ENCODE data around the gene NEURL1.

Gene NEURL1

DNA sequence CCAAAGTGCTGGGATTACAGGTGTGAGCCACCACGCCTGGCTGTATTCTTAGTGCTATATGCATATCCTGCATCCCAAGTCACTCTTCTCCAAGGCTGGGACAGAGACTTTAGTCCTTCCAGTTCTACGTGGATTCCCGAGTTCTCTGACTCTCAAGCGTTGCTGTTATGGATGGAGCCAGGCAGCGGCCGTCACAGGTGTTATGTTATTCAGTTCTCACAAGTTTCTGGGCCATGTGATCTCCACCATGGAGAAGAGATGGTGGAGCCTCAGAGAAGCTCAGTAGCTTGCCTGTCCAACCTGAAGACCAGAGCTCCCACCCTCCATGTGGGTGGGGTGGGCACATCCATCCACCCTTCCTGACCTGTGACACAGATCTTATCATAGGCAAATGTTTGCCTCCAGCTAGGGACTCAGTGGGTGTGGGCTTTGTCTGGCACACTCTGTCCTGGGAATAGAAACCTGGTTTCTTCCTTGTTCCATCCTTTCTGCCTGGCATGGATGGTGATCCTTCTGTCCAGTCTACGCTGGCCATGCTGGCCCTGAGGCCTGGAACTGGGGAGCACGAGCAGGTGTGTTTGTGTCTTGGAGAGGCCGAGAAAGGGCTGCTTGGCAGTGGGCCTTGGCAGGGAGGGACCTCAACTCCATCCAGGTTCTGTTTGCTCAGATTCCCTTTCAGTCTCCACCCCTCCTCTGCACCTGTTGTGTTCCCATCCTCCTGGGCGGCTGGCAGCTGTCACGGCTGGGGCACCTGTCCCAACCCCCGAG lies 55.3 kb downstream of the NEURL1 start:
- no peak for DNase-seq

DNA sequence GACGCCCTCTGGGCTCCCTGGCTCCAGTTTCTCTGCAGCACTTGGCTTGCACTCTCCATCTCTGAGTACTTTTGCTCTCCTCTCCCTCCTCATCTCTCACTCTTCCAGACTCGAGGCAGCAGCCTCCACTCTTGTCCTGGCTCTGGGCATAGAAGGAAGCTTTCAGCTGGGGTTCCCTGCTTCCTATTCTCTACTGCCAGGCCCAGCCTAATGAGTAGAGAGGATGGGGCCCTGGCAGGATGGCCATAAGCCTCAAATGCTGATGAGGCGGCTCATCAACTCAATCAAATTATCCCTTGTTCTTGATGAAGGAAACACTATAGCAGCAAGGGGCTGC lies 55.8 kb downstream of the NEURL1 start:
- no peak for DNase-seq

DNA sequence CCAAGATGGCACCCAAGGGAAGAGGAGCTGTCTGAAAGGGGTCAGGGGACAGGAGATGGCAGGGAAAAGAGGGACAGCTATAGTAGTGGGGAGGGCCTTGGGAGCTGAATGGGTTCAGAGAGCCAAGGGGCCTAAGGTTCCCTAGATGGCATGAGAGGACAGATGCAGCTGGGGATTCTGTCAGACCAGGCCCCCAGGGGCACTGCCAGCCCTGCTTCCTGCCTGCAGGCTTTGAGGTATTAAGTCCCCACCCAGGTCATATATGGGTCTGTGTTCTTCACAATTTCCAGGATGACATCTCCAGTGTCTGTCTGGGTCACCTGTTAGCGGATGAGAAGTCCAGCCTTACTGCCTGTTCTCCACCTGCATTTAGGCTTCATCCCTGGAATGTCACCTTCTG lies 56.7 kb downstream of the NEURL1 start:
- DNase-seq = no peak

DNA sequence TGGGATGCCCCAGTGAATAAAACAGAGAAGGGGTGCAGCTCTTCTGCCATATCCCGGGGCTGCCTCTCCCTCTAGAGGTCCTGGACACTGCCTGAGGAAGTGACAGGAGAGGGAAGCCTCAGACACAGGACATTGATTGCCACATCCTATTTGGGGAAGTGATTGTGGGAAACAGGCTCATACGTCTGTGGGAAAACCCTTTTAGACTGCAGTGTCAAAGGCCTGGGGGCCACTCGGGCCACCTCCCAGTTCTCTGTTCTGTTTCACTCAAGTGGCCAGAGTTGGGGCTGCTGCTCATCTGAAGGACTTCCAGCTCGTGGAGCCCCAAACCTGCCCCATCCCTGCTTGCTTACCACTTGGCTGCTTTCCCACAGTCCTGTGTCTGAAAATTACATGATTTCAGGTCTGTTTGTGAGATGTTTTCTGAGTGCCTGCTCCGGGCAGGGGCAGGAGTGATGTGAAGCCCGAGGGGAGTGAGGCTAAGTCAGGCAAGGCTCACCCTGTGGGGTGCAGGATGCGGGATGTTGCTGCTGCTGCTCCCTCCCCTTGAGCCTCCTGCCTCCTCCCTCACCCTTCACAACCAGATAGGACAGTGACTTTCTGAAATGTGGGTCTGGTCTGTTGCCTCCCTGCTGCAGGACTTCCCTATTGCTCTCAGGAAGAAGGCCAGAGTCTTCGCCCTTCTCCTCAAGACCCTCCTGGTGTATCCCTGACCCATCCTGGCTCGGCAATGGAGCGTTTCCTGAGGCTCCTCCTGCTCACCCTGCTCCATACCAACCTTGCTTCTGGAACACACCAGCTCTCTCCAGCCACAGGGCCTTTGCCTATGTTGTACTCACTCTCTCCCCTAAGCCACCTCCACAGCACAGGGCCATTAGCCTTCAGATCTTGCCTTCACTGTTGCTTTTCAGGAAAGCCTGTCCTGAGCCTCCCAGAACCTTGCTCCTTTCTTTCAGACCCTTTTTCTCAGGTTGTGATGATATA lies 58.4 kb downstream of the NEURL1 start:
- DNase-seq = no peak

DNA sequence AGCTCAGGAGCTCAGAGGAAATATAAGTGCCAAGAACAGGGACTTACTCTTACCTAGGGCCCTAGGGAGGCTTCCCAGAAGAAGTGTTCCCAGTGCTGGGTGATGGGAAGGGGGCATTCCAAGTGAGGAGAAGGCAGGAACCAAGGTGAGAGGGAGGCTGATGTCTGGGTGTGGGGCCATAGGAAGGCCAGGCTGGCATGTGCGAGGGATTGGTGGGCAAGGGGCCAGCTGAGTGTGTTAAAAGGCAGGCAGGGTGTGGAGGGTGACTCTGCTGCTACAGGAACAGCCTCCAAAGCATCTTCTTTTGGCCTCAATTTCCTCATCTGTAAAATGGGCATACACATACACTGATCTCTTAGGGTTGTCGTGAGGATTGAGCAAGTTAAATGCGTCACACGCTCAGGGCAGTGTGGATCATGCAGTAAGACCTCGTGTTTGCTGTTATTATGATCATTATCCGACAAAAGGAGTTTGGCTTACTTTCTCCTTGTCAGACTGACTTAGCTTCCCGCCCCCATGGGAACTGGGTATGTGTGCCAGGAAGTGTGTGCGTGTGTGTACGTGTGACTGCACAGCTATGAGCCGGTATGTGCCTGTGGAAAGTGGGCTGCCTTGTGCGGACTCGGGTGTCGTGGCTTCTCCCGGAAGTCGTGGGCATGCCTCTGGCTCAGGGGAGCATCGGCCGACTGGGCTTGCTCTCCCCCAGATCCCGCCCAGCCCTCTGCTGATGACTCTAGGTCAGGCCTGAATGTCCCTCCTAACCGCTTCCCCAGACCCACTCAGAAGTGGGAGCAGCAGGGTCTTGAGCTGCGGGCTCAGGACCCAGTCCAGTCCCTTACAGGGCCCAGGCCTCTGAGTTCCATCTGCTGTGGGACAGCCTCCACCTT lies 59.6 kb downstream of the NEURL1 start:
- no peak for DNase-seq

DNA sequence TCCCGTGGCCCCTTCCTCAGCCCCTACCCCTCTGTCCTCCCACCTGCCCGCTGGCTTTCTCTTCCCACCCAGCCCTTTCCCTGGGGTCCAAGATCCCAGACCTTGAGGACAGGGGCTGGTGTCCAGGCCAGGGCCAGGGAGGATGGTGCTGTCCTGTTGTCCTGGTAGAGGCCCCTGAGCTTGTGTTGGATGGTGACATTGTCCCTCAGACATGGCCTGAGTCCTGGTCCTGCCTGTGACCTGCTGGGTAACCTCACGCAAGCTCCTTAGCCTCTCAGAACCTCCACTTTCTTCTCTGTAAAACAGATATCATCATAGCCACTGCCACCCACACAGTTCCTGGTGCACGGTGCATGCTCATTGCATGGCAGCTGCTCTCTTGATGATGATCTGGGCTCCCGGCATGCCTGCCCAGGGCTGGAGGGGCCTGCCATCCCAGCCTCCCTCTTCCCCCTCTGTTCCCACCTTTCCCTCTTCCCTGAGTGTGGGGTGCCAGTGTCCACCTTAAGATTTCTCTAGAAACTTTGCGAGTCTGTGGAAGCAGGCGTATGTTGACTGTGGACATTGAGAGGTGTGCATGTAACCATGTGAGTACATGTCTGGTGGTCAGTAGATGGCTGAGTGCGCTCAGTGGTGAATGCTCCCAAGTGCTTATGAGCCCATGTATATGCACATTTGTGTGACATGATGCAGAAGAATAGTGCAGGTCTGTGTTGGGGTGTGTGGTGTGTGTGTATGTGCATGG lies 60.4 kb downstream of the NEURL1 start:
- no peak for DNase-seq

DNA sequence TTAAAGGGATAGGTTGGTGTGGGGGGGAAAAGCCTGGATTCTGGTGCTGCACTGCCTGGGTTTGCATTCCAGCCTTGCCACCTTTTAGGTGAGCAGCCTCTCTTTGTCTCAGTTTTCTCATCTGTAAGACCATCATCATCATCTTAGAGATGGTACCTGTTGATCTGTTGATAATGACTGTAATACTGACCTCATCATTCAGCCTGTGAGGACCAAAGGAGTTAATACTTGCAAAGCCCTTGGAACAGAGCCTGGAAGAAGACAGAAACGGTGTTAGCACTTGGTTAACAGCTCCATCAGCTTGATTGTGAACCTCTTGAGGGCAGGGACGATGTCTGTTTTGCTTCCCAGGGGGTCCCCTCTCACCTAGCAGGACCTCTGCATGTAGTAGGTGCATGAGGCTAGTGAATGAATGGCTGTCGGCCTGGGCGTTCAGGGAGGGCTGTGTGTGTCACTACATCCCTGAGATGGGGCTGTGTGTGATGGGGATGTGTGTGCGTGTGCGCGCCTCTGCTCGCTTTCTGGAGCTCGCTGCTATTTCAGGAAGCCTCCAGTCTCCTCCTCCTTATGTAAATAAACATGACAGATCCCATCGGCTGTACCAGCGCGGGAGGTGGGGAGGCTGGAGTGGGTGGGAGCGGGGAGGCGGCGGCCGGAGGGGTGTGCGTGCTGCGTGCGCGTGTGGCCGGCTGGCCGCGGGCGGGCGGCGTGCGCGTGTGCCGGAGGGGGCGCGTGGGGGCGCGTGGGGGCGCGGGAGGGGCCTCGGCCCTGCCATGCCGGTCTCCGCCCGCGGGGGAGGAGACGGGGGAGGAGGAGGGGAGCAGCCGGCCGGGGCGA lies 61.2 kb downstream of the NEURL1 start:
- DNase-seq = no peak

DNA sequence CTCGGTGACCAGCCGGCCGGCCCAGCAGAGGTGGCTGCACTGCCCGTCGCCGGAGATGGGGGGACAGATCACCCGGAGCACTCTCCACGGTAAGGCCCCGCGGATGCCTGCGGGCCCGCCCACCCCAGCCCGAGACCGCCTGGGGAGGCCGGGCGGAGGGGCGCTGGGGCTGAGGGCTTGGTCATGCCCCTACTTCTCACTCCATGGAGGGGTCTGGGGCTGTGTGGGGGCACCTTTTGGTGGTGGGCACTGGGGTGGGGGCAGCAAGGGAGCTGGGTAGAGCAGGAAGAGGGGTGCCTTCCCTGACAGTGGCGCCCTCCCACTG lies 61.8 kb downstream of the NEURL1 start:
- no peak for DNase-seq

DNA sequence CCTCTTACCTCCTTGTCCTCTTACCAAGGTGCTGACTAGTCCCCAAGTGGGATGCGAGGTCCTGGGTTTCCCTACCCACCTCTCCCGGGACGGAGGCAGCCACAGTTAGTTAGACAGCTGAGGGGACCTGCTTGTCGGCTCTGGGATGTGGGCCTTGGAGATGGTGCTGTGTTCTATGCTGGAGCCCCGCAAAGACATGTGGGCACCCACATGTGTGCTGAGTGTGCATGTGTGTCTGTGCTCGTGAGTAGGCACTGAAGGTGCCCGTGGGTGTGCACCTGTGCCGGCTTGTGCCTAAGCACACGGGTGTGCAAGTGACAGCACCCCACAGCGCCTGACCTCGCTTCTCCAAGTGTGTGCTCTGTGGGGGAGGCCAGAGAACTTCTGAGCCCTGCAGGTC lies 62.2 kb downstream of the NEURL1 start:
- DNase-seq = no peak

DNA sequence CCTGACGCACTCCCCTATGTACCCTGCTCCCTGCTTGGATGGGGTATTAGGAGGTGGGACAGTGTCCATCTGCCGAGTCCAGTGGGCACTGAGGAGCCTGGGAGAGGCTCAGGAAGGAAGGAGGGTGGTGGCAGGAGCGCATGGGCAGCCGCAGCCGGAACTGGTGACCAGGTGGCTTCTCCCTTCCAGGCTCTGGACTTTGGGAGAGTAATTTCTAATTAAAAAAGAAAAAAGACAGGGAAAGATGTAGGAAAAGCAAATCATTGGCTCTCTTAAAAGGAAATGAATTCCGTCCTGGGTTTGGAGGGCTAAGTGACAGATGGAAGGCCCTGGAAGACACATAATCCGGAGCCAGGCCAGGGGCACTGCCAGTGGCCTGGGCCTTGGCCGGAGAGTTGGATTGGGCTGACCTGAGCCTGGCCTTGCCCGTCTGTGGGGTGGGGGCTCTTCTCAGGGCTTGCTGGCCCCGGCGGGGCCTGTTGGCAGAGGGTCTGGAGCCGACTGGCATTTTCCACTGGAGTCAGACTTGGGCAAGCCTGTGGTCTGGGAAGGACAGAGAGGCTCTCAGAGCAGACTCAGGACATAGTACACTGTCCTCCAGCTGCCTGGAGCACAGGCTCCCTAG lies 63.0 kb downstream of the NEURL1 start:
- DNase-seq = no peak

DNA sequence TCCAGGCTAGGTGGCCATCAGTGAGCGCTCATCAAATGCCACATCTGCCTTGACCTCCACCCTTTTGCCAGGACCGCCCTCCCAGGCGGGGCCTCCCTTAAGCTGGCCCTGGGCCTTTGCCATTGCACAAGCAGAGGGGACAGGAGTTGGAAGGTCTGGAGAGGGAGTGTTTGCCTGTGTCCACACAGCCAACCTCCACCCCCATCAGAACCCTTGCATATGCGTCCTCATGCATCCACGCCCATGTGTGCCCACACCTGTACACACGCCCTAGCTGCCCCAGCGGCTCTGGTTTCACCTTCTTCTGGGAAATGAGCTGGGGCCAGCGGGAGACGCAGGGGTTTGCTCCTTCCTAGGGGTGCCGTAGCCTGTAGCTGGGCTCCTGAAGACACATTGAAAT lies 64.0 kb downstream of the NEURL1 start:
- no peak for DNase-seq

DNA sequence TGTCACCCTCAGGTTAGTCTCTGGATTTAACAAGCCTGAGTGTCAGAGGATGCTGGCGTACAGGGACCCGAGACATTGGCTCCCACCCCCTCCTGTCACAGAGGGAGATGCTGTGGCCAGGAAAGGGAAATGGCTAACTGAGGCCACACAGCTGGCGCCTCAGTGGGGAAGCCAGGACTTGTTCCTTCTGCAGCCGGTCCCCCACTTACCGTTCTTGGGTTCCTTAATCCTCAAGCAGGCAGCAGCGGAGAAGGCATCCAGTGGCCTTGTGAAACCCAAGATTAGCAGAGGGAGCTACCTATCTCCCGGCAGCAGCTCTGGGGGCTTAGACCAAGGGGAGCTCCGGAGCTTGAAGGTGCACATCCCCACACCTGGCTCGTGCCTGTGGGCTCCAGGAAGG lies 65.4 kb downstream of the NEURL1 start:
- DNase-seq = no peak

DNA sequence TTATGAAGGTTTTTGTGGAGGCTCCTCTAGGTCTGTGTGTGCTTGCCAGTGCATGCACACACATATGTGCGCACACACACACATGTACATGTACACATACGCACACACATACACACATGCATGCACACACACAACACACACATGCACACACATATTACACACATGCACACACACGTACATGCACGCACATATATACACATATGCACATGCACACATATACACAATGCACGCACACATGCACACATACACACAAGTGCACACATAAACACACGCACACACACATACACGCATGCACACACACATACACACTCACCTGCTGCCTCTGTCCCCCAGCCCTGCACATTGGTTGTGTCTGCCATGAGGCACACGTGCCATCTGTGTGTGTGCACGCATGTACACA lies 66.3 kb downstream of the NEURL1 start:
- no peak for DNase-seq

DNA sequence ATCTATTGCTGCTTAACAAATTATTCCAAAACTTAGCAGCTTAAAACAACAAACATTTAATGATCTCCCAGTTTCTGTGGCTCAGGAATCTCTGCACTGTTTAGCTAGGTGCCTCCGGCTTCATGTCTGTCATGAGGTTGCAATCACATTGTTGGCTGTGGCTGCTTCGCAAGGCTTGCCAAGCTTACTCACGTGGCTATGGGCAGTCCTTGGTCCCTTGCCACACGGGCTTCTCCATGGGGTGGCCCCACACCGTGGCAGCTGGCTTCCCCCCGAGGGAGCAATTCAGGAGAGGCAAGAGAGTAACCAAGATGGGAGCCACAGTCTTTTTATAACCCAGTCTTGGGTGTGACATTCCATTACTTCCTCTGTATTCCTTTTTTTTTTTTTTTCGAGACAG lies 67.4 kb downstream of the NEURL1 start:
- DNase-seq = no peak

DNA sequence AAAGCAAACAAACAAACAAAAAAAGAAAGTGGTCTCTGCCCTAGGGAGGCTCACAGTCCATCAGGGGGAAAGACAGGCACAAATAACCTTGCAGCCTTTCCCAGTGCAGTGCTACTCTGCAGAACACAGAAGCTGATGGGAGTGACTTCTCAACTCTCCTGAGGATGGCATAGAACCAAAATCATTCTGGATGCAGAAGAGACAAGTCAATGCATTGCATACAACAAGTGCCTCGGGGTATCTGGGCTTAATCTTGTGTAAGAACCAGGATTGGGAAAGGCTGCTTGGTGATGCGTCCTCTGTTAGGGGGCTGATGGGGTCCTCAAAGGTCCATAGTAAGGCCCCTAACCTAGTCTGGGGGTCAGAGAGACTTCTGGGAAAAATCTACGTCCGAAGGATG lies 68.9 kb downstream of the NEURL1 start:
- DNase-seq = no peak

DNA sequence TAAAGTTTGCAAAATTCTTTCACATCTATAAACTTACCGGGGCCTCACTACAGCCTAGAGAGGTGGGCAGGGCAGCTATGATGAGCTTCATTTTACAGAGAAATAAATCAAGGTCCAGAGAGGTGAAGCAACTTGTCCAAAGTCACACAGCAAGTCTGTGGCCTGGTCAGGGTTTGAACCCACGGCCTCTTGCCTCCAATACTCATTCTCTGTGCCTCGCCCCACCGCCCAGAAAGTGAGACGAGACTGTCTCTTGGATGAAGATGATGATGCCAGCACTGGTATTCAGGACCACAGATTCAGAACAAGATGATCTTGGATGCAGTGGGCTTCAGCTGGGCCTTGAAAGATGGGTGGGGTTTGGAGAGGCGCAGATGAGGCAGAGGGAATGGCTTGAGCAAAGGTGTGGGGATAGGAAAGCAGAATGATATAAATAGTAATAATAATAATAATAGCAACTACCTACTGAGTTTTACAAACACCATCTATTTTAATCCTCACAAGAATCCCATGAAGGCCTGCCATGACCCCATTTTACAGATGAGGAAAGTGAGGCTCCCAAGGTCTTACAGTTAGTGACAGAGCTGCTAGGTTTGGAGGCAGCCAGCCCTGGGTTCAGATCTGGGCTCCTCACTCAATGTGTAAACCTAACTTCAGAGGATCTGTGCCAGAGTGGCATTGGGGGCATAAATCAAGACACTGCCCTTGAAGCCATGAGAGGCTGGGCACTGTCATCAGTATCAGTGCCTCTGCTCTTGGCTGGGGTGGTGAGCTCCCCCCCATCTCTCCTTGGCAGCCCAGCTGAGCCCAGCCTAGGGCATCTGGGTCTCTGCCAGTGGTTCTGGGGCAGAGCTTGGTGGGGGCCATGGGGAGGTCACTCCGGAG lies 70.0 kb downstream of the NEURL1 start:
- DNase-seq = no peak

DNA sequence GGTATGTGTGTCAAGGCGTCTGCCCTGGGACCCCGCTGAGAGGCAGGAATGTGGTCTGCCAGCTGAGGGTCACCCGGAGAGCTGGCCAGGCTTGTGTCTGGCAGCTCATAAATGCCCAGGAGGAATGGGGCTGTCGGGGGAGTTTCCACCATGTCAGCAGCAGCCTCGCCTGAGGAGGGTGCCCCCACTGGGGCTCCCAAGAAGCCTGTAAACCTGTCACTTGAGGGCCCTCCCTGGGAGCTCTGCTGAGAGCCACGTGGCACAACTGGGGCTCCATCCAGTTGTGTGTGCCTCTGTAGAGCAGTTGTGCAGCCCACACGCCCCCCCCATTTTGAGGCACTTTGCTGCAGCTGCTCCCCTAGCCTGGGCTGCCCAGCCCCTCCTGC lies 70.6 kb downstream of the NEURL1 start:
- DNase-seq = no peak

DNA sequence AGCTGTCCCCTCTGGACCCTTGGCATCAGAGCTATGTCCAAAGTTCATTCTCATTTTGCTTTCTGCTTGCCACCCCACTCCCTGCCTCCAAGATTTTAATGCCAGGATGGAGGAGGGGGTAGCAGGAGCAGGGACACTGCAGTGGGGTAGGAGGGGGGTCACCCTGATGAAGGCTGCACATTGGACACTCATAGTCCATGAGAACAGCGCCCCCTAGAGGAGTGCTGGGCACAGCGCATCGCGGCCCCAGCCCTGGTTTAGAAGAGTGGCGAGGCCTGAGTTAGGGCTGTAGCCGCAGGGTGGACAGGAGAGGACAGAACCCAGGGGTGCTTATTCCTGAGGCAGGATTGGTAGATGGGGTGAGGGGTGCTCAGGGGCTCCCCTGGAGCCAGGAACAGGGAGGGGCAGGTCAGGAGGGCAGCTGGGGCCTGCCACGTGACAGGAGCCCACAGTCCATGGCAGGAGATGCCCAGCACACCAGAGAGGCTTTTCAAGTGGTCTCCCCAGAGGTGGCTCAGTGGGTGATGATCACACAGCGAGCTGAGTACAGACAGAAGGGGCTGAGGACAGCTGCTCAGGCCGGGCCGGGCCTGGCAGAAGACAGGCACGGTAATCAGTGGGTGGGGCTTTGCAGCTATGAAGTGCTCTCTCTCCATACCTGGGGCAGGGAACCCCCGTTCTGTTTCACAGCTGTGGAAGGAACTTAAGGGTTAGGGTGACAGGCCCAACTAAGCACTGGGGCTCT lies 71.4 kb downstream of the NEURL1 start:
- DNase-seq = no peak

DNA sequence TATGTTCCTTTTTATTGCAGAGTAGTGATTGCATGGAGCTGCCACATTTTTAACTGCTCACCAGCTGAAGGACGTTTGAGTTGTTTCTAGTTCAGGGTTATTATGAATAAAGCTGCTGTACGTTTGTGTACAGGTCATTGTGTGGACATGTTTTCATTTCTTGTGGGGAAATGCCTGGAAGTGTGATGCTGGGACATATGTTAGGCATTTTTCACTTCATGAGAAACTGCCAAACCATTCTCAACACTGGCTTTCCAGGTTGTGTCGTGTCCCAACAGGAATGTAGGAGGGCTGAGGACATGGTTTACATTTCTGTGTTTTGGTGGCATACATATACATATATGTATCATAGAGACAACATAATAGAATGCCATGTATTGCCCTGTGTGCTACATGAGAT lies 73.0 kb downstream of the NEURL1 start:
- no peak for DNase-seq

All from GOT3 (cell line).